ENCODE measurements around the gene ESPN.

ESPN gene

DNA sequence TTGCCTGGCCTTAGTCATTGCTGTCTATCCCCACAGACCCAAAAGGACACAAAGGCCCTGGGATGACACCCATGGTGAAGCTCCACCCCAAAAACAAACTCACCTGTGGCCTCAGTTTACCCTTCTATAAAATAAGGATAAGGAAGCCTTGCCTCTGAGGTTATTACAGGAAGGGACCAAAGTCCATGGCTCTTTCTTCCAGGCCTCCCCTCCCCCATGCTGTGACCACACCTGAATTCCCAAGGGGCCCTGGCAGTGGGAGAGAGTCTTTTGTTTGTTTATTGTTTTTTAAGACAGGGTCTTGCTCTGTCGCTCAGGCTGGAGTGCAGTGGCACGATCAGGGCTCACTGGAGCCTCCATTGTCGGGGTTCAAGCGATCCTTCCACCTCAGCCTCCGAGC, 51.9 kb downstream of the ESPN start:
- DNase-seq (ENCODE audit: low read depth, low spot score): no peak
- POLR2A ChIA-PET: no interaction called here
- TF ChIP-seq, protein P1, sequence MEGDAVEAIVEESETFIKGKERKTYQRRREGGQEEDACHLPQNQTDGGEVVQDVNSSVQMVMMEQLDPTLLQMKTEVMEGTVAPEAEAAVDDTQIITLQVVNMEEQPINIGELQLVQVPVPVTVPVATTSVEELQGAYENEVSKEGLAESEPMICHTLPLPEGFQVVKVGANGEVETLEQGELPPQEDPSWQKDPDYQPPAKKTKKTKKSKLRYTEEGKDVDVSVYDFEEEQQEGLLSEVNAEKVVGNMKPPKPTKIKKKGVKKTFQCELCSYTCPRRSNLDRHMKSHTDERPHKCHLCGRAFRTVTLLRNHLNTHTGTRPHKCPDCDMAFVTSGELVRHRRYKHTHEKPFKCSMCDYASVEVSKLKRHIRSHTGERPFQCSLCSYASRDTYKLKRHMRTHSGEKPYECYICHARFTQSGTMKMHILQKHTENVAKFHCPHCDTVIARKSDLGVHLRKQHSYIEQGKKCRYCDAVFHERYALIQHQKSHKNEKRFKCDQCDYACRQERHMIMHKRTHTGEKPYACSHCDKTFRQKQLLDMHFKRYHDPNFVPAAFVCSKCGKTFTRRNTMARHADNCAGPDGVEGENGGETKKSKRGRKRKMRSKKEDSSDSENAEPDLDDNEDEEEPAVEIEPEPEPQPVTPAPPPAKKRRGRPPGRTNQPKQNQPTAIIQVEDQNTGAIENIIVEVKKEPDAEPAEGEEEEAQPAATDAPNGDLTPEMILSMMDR (IDR thresholded peaks at IDR 0.05; ENCODE audit: insufficient read depth, low read length, missing control alignments): no peak
- no peak overlapping the region for H3K4me3 ChIP-seq (ENCODE audit: low read depth, low read length)
- CTCF ChIA-PET: interaction anchor here (0.6 to 17.8 kb wide), 15 partner anchors 9 to 229 kb away, joined by 3 to 236 read pairs (median 4); partner anchors contain the start of genes NOL9, PLEKHG5, TAS1R1 and TNFRSF25

DNA sequence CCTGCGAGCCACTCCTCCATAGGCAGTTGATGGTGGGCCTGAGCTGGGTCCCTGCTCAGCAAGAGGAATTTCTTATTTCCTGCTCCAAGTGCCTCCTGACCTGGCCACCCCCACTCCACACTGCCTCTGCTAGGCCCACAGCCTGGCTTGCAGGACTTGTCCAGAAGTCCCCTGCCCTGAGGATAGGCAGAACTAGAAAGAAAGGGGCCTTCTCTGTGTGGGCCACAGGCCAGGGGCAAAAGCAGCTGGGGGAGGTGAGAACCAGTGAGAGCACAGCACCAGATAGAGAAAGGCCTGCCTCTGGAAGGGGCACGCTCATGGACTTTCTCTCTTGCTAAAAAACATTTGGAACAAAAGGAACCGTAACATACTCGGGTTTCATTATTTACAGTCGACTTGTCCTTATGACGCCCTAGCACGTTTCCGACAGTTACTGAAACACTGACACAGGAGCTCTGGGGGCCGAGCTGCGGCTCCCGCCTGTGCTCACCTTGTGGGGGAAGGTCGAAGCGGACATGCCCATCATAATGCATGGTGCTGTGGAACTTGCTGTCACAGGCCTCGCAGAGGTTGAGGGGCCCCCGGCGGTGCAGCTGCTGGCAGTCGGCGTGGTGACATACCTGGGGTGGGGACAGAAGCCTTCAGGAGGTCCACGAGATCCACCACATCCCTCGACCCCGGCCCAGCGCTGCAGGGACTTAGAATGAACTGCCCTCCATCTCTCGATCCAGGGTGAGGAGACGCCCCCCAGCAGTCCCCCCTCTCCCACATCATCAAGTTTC, 52.7 kb downstream of the ESPN start:
- CTCF ChIA-PET: interaction anchor here (0.6 to 17.8 kb wide), 21 partner anchors 10 to 230 kb away, joined by 3 to 236 read pairs (median 4); partner anchors contain the start of genes NOL9, PLEKHG5, TAS1R1 and TNFRSF25
- POLR2A ChIA-PET: interaction anchor here (0.7 kb wide), 1 partner anchor 10 kb away, joined by 3 read pairs; no protein-coding TSS in a partner anchor
- TF ChIP-seq, protein P1 (IDR thresholded peaks at IDR 0.05; ENCODE audit: insufficient read depth, low read length, missing control alignments): no peak
- no peak for DNase-seq (ENCODE audit: low read depth, low spot score)
- H3K4me3 ChIP-seq (ENCODE audit: low read depth, low read length): no peak overlapping the region

DNA sequence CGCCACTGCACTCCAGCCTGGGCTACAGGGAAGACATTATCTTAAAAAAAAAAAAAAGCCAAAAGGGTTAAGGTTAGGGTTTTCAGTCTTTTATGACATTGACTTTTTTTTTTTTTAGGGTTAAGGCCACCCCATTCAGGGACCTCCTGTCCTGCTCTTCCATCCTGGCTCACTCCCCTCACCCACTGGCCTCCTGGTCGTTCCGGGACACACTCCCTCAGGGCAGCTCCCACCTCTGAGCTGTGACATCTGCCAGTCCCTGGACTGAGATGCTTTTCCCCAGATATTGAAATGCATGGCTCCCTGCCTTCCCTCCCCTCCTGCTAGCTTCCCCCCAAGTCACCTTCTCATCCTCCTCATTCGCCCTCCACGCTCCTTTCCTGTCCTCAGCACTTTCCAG, 57.2 kb downstream of the ESPN start:
- no peak overlapping the region for H3K4me3 ChIP-seq (ENCODE audit: low read depth, low read length)
- ChIA-PET POLR2A (no interaction called here), CTCF (interaction anchor here (1.2 to 17.8 kb wide), 2 partner anchors 6 to 9 kb away, joined by 4 to 236 read pairs; partner anchors contain the start of gene PLEKHG5)
- TF ChIP-seq, protein P1 (IDR thresholded peaks at IDR 0.05; ENCODE audit: insufficient read depth, low read length, missing control alignments): no peak
- DNase-seq (ENCODE audit: low read depth, low spot score): no peak

DNA sequence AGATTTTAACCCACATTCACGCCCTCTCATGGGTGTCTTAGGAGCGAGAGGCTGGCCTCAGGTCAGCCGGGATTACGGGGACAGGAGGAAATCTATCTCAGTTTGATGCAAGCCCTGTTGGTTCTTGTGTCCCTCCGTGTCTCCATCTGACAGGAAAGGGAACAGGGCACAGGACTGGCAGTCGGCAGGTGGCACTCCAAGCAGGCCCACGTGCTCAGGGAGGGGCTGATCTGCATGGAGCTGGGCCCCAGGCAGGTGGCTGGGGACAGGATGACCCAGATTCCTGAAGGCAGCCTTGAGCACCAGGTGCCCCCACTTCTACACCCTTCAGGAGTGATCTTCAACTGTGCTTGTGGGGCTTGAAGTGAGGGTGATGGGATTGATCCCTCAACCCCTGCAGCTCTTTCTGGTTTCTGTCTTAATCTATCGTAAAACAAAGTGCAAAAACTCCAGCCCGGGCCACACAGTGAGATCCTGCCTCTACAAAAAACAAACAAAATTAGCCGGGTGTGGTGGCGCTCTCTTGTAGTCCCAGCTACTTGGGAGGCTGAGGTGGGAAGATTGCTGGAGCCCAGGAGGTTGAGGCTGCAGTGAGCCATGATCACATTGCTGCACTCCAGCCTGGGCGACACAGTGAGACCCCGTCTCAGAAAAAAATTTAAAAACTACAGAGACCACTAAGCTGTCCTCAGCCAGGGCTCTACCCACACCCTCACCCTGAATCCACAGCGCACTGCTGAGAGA, 58.6 kb downstream of the ESPN start:
- POLR2A ChIA-PET: no interaction called here

DNA sequence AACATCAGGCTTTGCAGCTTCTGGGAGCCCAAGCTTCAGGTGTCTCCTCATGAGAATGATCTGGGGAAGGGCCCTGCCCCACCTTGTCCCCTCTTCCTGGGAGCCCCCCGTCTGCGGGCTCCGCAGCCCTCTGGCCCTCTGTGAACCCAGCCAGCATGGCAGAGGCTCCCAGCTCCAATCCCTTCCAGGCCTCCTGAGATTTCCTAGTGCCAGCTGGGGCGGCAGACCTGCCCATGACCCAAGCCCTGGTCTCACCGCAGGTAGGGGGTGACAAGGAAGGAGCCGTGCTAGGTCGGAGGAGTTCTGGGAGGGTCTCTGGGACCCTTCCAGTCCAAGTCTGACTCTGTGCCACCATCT, 59.2 kb downstream of the ESPN start:
- ChIA-PET CTCF (interaction anchor here (1.0 to 11.0 kb wide), 7 partner anchors 9 to 164 kb away, joined by 3 to 236 read pairs (median 11); partner anchors contain the start of genes NOL9, TAS1R1 and TNFRSF25), POLR2A (no interaction called here)
- DNase-seq (ENCODE audit: low read depth, low spot score): no peak
- TF ChIP-seq, protein P1 (IDR thresholded peaks at IDR 0.05; ENCODE audit: insufficient read depth, low read length, missing control alignments): no peak
- H3K4me3 ChIP-seq (ENCODE audit: low read depth, low read length): no peak overlapping the region

More for the DNA sequence above, 58.6 kb downstream of the ESPN start:
- TF ChIP-seq, protein P1 (IDR thresholded peaks at IDR 0.05; ENCODE audit: insufficient read depth, low read length, missing control alignments): no peak
- H3K4me3 ChIP-seq (ENCODE audit: low read depth, low read length): no peak overlapping the region
- CTCF ChIA-PET: interaction anchor here (1.4 to 11.0 kb wide), 6 partner anchors 10 to 165 kb away, joined by 3 to 236 read pairs (median 12); partner anchors contain the start of genes NOL9, TAS1R1 and TNFRSF25
- DNase-seq (ENCODE audit: low read depth, low spot score): no peak

DNA sequence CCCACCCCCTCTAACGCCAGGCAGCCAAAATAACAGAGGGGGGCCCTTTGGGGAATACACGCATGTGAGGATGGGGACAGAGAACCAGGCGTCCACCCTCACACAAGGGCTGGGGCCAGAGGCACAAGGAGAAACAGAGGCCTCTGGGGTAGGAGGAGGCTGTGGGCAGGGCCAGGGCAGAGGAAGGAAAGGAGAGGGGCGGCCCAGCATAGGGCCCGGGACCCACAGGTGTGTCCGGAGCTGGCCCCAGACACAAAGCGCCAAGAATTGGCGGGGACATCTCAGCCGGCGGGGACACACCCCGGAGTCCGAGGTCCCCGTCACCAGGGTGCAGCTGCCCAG, 60.2 kb downstream of the ESPN start:
- ChIA-PET POLR2A (no interaction called here), CTCF (interaction anchor here (0.7 to 11.0 kb wide), 10 partner anchors 8 to 163 kb away, joined by 3 to 236 read pairs (median 9); partner anchors contain the start of genes NOL9, TAS1R1 and TNFRSF25)
- H3K4me3 ChIP-seq (ENCODE audit: low read depth, low read length): peak overlapping the region; percentile 56
- DNase-seq (ENCODE audit: low read depth, low spot score): no peak
- TF ChIP-seq, protein P1 (IDR thresholded peaks at IDR 0.05; ENCODE audit: insufficient read depth, low read length, missing control alignments): no peak
